Effector CD8-positive, alpha-beta T cell (primary cell): ENCODE results near the gene FOXN4.

Experiments used
- DNase-seq: peaks from one replicate; lab custom pipeline; 2025; lab: John Stamatoyannopoulos, UW

Gene FOXN4

GRCh38 chr12:109284392-109284791, 24.7 kb downstream of the FOXN4 start:
- no peak for DNase-seq

DNA sequence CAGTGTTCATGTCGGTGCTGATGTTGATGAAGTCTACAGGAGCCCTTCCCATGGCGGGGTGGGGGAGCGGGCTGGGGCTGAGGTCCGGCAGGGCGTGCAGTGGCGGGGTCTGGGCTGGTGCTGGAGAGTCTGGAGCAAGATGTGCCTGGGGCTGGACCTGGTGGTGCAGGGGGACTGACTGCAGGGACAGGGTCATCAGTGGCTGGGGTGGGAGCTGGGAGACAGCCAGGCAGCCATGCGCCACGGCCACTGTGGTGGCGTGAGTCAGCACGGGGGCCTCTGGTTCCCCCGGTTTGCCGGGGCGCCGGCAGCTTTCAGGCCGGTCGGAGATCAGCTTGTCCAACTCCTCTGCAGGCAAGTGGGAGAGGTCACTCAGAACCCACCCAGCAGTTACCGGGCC, 27.6 kb downstream of the FOXN4 start:
- DNase-seq = no peak

DNA sequence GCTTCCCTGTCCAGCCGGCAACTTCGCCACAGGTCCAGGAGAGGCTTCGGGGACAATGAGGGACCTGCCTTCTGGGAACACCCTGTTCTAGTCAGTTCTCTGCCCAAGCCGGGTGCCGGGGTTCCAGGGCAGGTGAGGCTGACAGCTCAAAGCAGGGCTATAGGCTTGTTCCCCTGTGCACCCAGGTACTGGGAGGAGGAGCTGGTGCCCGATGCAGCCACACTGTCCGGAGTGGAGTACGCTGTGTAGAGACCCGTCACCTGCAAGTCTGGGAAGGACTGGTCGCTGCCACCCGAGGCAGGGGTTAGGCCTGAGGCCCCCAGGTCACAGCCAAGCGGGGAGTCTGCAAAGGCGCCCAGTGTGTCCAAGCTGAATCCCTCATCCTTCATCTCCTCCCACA, 29.6 kb downstream of the FOXN4 start:
- DNase-seq = no peak

- no peak for DNase-seq
Measured at GRCh38 chr12:109278912-109279311, 30.2 kb downstream of the FOXN4 start.

DNA sequence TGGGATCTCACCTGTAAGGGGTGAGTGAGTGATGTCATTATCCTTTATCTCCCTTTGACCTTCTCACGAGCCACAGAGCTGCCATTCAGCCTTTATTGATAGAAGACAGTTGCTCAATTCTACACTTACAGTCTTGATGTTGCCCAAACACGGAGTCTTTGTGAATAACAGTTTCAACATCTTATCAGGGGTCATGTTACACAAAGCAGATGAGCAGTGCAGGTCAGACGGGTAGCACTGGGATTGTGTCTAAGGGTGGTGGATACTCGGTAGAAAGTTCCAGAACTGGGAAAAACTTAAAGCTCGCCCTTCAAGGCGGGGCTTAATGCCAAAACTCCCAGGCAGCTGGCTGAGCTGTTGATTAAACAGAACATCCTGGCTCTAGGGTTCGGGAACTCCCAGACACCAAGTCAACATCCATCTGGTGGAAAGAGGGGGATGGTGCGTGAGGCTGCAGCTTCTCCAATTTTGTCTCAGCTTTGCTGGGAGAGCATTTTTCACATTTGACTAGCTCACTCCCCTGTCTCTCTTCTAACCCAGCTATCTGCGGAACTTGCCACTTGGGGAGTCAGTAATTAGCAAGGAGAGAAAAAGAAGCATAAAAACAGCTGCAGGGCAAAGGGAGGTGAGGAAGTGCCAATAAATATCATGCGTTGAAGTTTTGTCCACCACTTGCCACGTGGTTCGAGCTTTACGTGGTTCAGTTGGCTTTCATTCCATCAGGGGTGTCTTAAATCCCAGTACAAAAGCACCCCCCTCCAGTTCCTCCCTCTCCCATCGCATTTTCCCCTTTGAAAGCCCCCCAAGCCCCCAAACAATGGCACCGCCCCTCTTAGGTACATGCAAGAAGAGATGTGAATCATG, 31.0 kb downstream of the FOXN4 start:
- DNase-seq = no peak

DNA sequence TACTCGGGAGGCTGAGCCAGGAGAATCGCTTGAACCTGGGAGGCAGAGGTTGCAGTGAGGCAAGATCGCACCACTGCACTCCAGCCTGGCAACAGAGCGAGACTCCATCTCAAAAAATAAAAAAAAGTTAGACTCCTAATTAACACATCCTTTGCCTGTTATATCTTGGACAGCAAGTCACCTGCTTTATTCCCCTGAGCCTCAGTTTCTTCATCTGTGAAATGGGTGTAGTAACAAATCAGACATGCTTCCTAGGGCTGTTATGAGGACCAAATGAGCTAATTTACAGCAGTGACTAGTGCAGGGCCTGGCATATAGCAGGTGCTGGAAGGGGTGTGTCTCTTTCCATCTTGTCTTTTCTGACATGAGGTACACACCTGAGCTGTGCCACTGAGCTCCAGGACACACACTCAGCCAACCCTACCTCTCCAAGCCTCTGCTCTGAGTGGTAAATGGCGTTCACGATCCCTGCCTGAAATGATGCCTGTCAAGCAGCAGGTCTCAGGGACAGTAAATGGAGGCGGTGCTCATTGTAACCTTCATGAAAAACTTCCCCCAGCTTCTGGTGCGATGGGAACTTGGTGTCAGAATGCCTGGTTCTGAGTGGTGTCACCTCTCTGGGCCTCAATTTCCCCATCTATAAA, 31.7 kb downstream of the FOXN4 start:
- DNase-seq = no peak

DNA sequence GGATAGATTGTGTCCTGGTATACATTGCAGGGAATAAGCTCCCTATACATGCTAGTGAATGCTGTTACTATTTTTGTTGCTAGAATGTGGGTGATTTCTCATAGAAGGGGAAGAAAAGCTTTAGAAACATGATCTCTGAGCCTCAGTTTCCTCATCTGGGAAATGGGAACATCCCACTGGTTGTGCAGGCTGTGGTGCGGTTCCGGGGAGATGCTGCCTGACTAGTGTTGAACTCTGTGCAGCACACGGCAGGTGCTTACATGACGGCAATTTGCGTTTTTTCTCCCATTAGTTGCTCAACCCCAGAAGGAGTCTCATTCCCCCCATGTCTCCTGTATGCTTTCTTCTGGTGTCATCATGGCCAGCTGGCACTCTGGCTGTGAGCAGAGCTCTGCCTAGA, 32.9 kb downstream of the FOXN4 start:
- no peak for DNase-seq

DNA sequence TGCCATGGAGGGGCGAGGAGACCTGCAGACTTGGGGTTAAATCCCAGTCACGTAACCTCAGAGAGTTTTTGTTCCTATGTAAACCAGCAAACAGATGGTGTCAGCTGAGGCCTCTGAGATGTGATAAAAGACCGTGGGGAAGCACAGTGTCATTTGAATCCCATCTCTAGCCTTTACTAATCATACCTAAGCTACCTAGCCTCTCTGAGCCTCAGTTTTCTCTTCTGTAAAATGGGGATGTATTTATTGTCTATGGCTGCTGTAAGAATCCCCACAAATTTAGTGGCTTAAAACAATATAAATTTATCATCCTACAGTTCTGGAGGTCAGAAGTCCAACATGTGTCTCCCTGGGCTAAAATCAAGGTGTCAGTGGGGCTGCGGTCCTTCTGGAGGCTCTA, 33.9 kb downstream of the FOXN4 start:
- no peak for DNase-seq

DNA sequence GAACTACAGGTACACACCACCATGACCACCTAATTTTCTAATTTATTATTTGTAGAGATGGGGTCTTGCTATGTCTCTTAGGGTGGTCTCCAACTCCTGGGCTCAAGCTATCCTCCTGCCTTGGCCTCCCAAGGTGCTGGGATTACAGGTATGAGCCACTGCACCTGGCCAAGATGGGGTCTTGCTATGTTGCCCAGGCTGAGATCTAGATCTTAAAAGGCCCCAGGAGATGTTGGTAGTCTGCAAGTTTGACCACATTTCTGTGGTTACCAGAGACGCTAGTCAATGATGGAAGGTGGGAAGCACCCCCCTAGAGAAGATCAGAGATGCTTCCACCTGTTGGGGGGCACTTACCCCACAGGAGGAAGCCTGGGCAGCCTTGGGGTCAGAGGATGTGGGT, 34.7 kb downstream of the FOXN4 start:
- DNase-seq = no peak

DNA sequence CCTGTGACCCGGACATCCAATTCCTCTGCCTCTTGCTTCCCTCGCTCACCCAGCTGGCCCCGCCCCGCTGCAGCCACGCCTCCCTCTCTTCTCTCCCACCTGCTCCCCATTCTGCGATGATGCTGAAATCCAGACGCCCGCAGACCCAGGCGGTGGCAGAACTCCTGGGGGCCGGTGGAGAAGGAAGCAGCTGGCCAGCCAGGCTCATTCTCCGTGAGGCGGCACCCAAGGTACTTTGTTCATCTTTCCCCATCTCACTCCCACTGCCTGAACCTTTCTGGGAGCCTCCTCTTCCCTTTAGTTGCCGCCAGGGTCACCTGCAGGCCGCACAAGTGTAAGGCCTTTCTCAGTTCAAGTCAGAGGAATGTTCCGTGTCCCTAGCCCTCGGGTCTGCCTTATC, 35.7 kb downstream of the FOXN4 start:
- DNase-seq = no peak

- DNase-seq = no peak
Measured at GRCh38 chr12:109271418-109271817, 37.7 kb downstream of the FOXN4 start.

- no peak for DNase-seq
Measured at GRCh38 chr12:109270494-109270893, 38.6 kb downstream of the FOXN4 start.

DNA sequence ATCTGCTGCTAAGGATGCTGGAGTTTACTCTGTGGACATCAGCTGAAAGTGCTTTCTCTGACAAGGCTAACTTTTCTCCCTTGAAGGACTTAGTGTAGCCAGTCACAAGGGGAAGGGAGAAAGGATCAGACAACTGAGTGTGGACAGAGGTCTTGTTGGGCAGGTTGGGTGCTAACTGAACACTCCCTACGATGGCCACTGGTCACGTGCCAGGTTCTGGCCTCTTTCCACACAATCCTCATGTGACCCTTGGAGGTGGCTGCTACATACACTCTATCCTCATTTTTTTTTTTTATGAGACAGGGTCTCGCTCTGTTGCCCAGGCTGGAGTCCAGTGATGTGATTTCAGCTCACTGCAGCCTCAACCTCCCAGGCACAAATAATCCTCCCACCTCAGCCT, 39.7 kb downstream of the FOXN4 start:
- DNase-seq = no peak

DNA sequence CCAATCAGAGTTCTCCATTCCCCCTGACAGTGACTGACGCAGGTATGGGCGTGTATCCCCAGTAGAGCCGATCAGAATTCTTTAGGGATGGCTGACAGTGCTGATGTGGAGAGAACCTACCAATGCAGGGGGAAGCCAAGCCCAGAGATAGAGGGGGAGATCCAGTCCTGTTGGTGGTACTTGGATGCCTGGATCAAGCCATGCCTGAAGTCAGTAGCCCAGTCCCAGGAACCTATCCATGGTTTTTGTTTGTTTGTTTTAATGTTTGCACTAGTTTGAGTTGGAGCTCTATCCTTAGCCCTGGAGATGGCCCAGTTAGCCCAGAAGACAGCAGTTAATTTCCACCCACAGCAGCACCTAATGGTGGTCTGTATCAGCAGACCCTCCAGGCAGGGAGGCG, 40.2 kb downstream of the FOXN4 start:
- no peak for DNase-seq

DNA sequence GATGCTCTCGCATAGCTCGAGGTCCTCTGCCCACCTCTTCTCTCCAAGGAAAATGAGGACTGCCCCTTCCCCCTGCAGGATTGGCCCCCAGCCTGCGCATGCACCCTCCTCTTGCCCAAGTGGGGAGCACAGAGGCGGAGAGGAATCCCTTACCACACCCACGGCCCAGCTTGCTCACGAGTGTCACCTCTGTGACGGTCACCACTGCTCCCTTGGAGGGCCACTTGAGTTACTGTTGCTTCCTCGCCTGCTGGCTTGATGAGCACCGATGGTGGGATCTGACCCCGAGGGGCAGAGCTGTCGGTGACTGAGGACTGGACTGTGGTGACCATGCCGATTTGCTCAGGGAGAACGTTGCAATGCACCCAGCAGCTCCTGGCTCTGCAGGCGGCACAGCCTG, 41.7 kb downstream of the FOXN4 start:
- no peak for DNase-seq

DNA sequence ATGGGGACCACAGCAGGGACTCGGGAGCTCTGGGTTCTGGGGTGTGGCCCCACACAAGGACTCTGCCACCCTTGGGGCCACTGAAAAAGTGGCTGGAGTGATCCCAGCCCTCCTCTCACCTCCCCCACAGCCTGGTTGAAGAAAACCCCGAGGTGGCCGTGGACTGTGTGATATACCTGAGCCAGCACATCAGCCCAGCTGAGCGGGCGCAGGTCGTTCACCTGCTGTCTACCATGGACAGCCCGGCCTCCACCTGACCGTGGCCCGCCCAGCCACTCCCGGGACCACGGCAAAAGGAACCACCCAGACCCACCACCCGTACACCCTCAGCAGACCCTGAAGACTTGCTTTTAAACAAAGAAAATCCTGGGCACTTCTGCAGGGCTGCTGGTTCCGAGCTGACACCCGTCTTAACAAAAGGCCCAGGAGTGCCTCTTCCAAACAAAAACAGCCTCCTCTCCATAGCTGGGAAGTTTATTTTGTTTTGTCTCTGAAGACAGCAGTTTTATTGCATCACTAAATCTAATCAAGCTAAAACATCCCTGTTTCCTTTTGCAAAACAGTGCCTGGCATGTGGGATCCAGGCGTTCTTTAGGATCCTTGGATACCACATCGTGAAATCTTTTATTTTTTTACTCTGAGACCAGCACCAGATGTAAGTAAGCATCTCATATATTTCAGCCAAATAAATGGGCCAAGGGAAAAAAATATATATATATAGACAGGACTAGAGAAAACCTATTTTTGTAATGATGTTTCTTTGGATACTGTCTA, 42.8 kb downstream of the FOXN4 start:
- DNase-seq = no peak

- no peak for DNase-seq
Measured at GRCh38 chr12:109264943-109265650, 44.0 kb downstream of the FOXN4 start.

DNA sequence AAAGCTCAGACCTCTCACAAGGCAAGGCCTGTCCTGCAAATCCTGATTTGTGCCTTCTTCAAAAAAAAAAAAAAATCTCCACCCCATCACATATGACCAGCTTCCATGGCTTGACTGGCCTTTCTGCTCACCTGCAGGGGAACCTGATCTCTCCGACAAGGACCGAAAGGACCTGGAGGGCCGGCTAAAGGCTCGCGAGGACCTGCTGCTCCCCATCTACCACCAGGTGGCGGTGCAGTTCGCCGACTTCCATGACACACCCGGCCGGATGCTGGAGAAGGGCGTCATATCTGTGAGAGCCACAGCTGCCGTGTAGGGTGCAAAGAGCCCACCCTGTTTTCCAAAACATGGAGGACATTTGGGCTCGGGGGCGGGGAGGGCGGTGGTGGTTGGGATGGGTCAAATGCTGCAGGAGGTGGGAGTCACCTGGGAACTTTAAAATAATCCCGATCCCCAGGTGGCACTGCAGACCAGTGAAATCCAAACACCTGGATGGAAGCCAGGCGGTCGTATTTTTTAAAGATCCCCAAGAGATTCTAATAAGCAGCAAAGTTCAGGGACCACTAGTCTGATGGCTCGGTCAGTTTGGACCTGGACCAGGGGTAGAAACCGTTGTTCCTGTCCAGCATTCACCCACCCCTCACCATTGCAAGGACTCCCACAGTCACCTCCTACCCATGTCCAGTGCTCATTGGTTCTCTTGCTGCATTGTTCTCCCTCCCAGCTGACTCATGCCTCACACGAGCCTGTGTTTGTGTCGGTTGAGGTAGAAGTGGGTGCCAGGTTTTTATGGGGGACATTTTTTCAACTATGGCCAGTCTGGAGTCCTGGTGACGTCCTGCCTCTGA, 44.8 kb downstream of the FOXN4 start:
- DNase-seq = no peak

DNA sequence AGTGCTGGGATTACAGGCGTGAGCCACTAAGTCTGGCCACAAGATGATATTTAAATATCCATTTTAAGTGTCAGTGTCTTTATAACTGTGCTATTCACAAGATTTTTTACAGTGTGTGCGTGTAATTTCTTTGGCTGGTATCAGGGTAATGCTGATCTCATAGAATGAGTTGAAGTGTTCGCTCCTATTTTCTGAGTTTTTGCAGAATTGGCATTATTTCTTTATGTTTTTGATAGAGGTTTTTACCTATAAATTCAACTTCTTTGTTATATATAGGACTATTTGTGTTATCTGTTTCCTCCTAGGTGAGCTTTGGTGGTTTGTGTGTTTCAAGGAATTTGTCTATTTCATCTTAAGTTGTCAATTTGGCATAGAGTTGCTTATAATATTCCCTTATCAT, 45.6 kb downstream of the FOXN4 start:
- no peak for DNase-seq

GRCh38 chr12:109261939-109262338, 47.1 kb downstream of the FOXN4 start:
- DNase-seq = no peak

DNA sequence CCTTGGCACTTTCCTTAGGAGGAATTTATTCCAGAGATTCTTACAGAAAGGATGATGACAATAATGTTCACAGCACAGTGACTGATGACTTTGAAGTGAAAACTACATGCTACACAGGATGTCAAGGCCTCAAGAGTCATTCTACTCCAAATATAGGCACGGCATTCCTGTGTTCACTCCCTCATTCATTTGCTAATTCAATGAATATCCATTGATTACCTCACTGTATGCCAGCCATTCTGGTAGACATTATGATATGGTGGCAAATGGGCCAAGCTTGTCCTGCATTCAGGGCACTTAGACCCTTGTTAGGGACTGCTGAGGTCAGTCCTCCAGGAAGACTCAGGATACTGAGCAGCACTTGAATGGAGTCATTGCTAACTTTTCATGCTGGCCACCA, 48.0 kb downstream of the FOXN4 start:
- no peak for DNase-seq
